Measurements from ENCODE around the gene CTDP1.
"Not testable (repeated sequence)": the region's sequence is repeated elsewhere in the genome, so short reads cannot be mapped to it uniquely, and the experiment has no call there.

Gene CTDP1

DNA sequence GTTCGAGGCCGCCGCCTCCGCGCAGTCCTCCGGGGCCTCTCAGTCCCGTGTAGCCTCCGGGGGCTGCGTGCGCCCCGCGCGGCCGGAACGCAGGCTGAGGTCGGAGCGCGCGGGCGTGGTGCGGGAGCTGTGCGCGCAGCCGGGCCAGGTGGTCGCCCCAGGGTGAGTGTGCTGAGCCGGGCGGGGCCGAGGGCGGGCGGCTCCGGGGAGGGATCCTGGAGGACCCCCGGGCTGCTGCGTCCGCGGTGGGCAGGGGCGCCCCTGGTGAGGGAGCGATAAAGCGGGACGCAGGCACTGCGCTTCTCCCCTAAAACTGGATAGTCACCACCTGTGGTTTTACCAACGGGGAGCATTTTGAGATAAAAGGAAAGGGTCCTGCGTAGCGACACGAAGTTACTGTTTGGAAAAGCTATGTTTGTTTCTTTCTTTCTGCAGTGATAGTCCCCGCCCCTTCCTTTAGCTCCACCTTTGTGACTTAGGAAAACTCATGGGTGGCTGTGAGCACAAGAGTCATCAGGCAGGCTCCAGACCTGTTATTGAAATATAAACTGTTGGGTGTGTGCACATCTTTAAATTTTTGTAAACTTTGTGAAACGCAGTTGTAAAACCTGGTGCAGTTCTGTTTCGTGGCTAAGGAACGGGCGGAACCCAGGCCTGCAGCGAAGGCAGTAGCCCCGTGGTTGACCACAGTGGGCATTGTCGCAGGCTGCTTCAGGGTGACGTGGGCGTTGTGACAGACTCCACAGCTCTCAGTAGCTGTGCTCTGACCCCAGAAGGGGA lies 687 bp downstream of the CTDP1 start:
- peak overlapping the region; percentile 49 to 99 (median 96) for H3K4me3 ChIP-seq
- peak overlapping the region; percentile 54 to 100 (median 98) for H3K27ac ChIP-seq

DNA sequence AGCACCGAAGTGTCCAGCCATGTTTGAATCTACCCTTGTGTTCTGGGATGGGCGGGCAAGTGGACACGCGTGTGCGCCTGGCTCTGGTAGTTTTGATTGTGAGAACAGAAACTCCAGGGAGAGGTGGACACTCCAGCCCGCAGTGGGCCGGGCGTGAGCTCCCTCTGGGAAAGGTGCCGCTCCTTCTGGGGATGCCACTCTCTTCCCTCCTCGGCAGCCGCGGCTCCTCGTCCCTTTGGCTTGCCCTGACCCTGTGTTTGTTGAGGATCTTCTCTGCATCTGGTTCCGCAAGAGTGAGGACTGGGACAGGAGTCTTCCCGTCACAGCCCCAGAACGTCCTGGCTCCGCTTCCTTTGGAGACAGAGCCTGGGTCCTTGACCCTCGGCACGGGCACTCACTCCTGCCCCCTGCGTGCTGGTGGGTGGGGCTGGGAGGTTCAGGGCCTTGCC lies 1.3 kb downstream of the CTDP1 start:
- peak overlapping the region; percentile 49 to 99 (median 96) for H3K4me3 ChIP-seq
- peak overlapping the region in 16 of 21 experiments; percentile 27 to 100 (median 98) for H3K27ac ChIP-seq

DNA sequence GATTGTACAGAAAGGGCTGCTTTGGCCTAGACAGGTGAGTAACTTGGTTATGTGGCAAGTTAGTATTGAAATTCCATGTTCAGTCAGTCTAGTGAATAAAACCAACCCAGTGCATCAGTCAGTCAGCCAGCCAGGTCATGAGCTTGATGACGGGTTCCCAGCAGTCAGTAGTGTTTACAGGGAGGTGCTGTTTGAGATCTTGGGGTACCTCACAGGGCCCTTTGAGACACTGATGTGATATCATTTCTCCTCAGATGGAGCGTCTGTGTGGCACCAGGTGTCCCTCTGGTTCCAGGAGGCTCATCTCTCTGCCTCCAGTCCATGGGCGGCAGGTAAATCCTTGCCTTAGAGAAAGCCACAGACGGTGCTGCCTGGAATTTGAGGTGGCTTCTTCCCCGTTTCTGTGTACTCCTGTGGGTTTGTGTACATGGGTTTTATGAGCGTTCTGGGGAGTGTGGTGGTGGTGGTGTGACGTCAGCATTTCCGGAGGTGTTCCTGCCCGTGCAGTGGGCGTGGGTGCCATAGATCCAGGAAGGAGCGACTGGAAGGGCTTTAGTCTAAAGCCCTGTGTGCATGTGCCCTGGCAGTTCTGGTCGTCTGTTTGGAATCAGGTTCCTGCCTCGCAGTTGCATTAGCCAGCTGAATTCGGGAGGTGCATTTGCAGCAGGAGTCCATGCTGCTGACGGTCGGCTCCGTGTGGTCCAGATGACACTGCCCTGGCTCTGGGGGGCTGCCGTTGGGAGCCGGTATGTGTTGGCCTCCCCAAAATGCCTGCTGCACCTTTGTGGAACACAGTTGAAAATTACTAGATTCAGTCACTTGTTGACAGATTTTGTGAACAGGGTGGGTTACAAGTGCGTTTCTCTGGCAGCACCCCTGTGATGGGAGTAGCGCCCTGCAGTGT lies 2.1 kb downstream of the CTDP1 start:
- peak overlapping the region in 2 of 7 experiments; percentile 59 to 99 for H3K4me3 ChIP-seq
- H3K27ac ChIP-seq = peak overlapping the region in 14 of 21 experiments; percentile 10 to 100 (median 98)

DNA sequence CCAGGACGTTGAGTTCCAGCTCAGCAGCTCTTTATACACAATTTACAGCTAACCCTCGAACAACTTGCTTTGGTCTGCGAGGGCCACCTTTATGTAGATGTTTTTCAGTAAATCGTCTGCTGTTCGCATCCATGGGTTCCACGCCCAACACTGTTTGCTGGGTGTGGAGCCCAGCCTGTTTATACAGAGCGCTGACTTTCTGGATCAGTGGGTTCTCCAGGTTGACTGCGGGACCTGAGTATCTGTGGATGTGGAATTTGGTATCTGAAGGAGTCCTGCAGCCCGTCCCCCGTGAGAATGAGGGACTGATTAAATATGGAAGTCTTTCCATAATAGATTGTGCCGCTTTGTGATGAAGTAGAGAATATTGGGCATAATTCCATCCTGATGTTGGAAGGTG lies 2.9 kb downstream of the CTDP1 start:
- Histone ChIP-seq H3K27ac (peak overlapping the region in 3 of 21 experiments; percentile 1 to 34 (median 10)), H3K4me3 (no peak overlapping the region)

DNA sequence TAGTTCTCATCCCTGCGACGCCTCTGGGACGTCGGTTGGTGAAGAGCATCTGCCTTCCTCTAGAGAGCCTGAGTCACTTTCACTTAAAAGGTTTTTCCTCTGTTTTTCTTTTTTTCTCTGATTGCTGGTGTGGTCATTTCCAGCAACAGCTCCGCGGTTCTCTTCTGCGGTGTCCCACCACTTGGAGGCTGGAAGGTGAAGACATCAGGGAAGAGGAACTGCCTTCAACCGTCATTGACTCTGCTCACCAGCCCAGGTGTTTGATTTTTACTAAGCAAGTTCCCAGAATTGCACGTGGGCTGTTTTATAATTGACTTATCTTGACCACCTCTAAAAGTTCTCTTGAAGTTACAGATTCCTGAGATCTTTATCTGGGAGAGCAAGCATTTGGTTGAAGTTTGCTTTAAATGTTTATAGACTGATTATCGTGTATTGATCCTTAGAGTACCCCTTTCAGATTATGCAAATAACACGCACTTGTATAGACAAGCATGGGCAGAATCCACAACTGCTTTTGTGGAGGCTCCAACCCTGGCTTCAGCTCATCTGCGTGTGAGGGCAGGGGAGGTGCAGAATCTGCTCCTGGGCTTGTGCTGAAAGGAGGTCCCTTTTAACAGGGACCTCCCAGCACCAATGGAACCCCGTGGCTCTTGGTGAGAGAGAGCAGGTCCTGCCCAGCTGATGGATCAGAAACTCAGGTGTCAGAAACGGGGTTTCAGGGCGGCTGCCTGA lies 3.5 kb downstream of the CTDP1 start:
- Histone ChIP-seq H3K27ac (peak overlapping the region in 1 of 21 experiments; percentile 34), H3K4me3 (no peak overlapping the region)

DNA sequence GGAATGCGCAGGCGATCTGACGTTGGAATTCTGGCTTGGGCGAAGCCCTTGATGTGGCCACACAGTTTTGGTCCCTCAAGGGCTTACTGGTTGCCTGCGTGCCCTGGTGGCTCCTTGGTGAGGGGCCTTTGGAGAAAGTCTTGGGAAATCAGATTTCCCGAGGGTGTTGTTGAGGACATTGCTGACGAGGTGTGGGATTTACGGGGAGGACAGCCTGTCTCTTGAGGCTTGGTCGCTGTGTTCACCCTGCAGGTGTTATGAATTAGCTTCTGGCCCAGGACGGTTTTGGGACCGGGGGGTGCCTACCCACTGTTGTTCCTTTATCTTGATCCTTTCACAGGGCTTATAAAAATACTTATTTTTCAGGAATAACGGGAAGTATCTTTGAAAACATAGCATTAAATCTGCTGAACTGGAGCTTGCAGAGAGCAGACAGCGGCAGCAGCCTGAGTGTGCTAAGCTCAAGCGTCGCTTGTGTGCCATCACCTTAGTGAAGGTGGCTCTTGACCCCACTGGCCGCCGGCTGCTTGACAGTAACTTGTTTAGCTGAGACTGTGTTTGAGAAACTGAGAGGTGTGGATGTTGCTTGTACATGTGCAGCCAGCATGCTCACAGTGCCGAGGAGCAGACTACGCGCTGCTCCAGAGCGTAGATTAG lies 4.2 kb downstream of the CTDP1 start:
- Histone ChIP-seq H3K4me3 (no peak overlapping the region), H3K27ac (no peak overlapping the region)

DNA sequence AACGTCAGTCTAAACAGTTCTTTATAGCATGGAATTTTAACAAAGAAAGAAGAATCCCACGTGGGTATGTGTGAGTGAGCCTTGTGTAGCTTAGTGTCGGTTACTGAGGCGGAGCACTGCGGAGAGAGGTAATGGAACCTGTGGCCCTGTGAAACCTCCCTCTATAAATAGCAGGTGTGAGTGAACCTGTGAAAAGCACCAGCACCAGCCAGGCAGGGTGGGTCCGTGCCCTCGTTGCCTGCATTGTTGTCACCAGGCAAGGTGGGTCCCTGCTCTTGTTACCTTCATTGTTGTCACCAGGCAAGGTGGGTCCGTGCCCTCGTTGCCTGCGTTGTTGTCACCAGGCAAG lies 4.7 kb downstream of the CTDP1 start:
- H3K4me3 ChIP-seq = no peak overlapping the region
- no peak overlapping the region for H3K27ac ChIP-seq

DNA sequence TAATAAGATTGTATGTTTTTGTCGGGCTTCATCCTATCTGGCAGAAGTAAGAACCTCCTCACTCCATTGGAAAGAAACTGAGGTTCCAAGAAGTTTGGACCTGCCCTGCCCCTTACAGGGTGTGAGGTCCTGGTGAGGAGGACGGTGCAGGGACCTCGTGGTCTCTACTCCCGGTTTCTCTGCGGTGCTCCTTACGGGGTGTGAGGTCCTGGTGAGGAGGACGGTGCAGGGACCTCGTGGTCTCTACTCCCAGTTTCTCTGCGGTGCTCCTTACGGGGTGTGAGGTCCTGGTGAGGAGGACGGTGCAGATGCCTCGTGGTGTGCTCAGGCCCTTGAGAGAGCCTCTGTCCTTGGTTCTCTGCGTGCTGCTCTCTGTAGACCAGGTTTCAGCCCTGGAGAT lies 5.2 kb downstream of the CTDP1 start:
- no peak overlapping the region for H3K4me3 ChIP-seq
- no peak overlapping the region for H3K27ac ChIP-seq

DNA sequence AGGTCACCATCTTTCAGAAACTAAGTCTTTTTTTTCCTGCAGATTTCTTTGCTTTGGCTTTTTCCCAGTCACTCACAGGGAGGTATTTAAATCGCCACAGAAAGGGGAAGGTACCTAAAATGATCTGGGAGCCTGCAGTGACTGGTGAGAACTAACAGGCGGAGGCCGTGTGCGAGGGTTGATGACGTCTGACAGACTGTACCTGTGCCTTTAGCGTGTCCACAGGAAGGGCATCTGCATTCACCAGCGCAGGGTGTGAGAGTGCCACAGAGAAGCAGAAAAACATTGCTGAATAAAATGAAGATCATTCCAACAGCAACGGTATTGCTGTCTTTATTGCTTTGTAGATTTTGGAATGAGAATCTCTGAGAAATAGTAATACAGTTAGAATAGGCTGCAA lies 5.7 kb downstream of the CTDP1 start:
- Histone ChIP-seq H3K4me3 (no peak overlapping the region), H3K27ac (no peak overlapping the region)

DNA sequence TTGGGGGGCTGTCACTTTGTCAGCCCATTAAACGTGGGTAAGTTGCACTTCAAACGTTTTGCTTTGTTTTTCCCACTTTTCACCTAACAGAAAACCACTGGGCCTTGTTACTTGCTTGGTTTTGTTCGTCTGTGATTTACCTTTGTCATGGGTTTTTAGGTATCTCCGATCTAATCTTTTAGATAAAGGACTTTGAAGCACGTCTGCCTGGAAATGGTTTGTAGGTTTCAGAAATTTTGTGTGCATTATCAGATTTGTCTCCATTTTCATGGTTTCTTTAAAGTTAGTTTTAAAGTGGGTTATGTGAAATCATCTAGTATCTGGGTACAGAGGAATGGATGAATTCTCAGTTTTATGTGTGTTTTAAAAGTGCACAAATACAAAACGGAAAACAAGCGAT lies 6.4 kb downstream of the CTDP1 start:
- Histone ChIP-seq H3K27ac (no peak overlapping the region), H3K4me3 (no peak overlapping the region)

DNA sequence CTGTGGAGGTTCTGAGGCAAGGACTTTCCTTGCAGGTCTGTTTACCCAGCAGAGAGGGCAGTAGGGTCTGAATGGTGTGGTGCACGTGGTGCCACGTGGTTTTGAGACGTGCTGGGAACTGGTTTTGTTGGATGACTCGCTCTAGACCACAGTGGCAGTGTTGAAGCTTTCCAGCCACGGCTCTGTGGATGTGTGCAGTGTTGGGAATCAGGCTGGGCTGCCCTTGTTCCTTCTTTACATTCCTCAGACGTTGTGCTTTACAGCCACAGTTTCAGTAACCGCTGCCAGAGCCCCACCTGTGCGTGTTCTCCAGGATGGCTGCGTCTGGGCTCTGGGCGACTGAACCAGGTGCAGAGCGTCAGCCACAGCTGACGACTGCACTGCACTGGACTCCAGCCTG lies 8.2 kb downstream of the CTDP1 start:
- Histone ChIP-seq H3K27ac (no peak overlapping the region), H3K4me3 (no peak overlapping the region)

DNA sequence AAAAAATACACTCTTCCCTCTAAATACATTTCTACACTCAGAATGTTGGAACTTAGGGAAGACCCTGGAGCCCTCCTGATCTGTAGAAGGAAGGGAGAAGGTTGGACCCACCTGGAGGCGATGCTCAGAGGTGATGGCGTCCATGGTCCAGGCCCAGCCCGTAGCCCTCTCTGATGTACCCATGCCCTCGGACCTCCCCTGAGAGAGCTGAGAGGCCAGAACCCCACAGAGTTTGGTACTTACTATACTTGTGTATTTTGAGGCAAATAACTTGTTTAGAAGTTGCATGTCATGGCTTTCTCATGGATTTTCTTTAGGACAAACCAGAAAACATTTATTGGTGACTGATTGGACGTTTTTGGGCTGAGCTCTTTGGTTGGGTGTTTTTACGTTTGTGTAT lies 10.5 kb downstream of the CTDP1 start:
- H3K27ac ChIP-seq = no peak overlapping the region
- no peak overlapping the region for H3K4me3 ChIP-seq

DNA sequence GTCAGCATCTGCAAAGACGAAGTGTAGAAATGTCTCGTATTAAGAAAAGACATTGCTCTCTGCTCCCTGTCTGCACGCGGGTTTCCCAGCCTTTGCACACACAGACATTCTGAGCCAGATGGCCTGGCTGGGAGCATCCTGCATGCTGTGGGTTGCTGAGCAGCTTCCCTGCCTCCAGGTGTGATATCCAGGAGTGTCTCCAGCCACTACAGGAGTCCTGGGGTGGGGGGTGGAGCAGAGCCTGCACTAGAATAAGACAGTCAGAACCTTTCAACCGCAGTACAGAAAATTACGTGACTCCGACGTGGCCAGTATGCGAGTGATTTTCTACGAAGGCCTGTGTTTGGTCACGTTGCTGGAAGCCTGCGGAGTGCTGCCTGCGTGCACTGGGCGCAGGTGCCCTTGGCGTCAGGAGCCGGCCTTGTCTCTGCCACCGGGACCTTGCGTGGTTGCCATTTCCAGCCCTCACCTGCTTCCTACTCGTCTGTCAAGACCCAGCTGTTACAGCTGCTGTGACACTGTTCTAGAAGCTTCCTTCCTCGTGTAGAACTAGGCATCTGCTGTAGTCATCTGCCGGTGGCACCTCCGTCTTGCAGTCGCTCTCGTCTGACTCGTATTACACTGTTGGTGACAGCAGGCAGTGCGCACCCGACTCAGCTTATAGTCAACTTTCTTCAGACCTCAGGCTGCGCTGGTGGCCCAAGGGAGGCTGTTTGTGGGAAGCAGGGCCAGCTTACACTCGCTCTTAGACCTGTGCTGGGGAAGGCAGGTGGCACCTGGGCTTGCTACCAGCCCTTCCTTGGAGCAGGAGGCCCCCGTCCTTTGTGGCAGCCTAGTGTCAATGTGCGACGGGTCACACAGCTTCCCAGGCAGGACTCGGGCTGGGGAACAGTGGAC lies 11.2 kb downstream of the CTDP1 start:
- Histone ChIP-seq H3K4me3 (no peak overlapping the region), H3K27ac (no peak overlapping the region)

DNA sequence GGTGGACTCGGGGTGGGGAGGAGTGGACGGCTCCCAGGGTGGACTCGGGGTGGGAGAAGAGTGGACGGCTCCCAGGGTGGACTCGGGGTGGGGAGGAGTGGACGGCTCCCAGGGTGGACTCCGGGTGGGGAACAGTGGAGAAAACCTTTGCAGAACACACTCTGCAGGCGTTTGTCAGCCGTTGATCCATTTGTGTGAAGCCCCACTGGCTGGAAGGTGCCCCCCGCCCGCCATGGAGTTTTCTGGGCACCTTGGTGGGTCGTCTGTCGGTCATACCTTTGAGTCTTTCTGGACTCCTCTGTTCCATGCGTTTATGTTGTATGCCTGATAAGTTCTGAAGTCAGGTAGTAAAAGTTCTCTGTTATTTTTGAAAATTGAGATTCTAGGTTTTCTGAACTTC lies 12.5 kb downstream of the CTDP1 start:
- H3K27ac ChIP-seq = no peak overlapping the region
- no peak overlapping the region for H3K4me3 ChIP-seq

DNA sequence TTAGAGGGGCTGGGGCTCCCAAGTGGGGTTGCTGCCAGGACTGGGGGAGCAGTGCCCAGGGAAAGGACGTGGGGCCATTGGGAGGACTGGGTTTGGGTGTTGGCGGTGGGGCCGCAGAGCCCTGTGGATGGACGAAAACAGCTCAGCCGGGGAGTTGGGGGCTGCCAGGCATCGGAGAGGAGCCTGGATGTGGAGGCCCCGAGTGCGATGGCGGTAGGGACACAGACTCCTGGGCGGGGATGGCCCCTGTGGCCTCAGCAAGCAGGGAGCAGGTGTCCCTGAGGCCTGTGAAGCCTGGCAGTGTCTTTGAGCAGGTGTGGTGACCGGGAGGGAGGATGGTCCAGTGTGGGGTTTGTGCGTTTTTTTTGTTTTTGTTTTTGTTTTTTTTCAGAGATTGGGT lies 13.3 kb downstream of the CTDP1 start:
- Histone ChIP-seq H3K27ac (no peak overlapping the region), H3K4me3 (no peak overlapping the region)

DNA sequence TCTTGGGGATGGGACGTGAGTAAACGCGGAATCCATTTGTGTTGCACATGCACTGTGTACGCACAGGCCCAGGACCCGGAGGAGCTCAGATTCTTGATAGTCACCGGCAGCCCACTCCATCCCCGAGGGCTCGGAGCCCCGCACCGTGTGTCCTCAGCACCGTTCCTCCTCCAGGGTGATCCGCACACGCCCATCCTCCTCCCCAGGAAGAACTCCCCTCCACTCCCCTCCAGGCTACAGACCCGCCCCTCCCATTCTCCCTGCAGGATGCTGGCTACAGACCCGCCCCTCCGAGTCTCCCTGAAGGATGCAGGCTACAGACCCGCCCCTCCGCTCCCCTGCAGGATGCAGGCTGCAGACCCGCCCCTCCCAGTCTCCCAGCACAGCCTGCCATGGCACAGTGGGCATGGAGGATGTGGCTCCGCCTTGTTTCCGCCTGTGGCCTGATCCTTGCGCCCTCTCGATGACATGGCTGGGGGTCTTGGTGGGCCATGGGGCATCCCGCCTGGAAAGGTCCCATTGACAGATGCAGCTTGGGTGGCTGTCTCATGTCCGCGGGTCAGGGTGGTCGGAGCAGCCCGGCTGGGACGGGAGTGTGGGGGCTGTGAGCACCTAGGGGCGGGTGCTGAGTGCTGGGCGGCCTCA lies 14.1 kb downstream of the CTDP1 start:
- H3K4me3 ChIP-seq = no peak overlapping the region

DNA sequence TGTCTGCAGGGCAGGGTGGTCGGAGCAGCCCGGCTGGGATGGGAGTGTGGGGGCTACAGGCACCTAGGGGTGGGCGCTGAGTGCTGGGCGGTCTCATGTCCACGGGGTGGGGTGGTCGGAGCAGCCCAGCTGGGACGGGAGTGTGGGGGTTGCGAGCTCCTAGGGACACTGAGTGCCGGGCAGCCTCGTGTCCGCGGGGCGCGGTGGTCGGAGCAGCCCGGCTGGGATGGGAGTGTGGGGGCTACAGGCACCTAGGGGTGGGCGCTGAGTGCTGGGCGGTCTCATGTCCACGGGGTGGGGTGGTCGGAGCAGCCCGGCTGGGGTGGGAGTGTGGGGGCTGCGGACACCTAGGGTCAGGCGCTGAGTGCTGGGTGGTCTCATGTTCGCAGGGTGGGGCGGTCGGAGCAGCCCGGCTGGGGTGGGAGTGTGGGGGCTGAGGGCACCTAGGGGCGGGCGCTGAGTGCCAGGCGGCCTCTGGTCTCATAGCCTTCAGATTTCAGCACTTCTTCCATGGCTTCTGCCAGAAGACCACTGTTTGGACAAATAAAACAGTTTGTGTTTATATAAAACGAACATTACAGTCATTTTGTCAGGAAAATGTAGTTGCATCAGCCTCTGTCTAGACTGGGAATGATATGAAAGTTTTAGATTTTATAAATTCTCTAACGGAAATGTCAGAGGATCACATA lies 14.7 kb downstream of the CTDP1 start:
- not testable (repeated sequence) for H3K27ac ChIP-seq, H3K4me3 ChIP-seq

More for the DNA sequence above, 14.1 kb downstream of the CTDP1 start:
- no peak overlapping the region for H3K27ac ChIP-seq

DNA sequence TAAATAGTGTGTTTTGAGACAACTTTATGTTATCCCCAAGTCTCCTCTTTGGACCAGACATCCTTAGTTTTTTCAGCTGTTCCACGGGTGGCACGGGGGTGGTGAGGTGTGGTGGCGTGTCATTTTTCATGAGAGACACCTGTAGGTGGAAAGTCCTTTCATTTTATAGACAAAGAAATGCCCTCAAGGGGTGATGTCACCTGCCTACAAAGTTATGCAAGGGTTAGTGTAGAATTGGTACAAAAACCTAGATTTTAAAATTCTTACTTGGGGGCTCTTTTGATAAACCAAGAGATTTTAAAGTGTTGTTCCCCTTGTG lies 15.3 kb downstream of the CTDP1 start:
- Histone ChIP-seq H3K27ac (no peak overlapping the region), H3K4me3 (no peak overlapping the region)
